IPS DF 6.9 (cell line): Measurements from ENCODE around the gene ZFPM1.

Experiments
- DNase-seq: peaks from one replicate; pipeline ENCODE4 v3.0.0-alpha.2; 2013; ENCODE audit warnings: low read depth, low spot score
- H3K27ac ChIP-seq: one replicate; pipeline ENCODE4 v1.5.1; 2013; ENCODE audit warnings: low read length, control low read depth
- H3K27me3 ChIP-seq: 2 replicates; pipeline ENCODE4 v1.6.1; 2013; ENCODE audit warnings: mild to moderate bottlenecking, low read length; ENCODE audit not compliant: control insufficient read depth, insufficient read depth
- H3K36me3 ChIP-seq: 2 replicates; pipeline ENCODE4 v1.6.1; 2013; ENCODE audit warnings: low read length; ENCODE audit not compliant: control insufficient read depth, insufficient read depth
- H3K4me1 ChIP-seq: 2 replicates; pipeline ENCODE4 v1.6.1; 2013; ENCODE audit warnings: low read length; ENCODE audit not compliant: control insufficient read depth, insufficient read depth
- H3K4me3 ChIP-seq: 2 replicates; pipeline ENCODE4 v1.5.1; 2013; ENCODE audit warnings: mild to moderate bottlenecking, low read length
- H3K9me3 ChIP-seq: 2 replicates; pipeline ENCODE4 v1.6.1; 2013; ENCODE audit warnings: low read length, inconsistent platforms; ENCODE audit not compliant: control insufficient read depth, insufficient read depth
- WGBS: extraction: QIAGEN DNeasy Blood & Tissue Kit; methylation state at CpG from one replicate; pipeline ENCODE4 v1.1.7; 2013; ENCODE audit warnings: mixed read lengths, missing lambda C conversion rate; ENCODE audit not compliant: insufficient read length, insufficient coverage; 5-methylcytosine and 5-hydroxymethylcytosine counted together

The ZFPM1 gene

GRCh38 chr16:88491560-88492310 is 38.7 kb downstream of the ZFPM1 start:
- H3K27me3 ChIP-seq: no peaks in the 10 kb centered on the region
- no peaks in the 10 kb centered on the region for H3K36me3 ChIP-seq
- no peak overlapping the region for H3K27ac ChIP-seq
- H3K4me3 ChIP-seq: no peak overlapping the region
- DNase-seq: no peak
- H3K9me3 ChIP-seq: no peaks in the 10 kb centered on the region
- no peaks in the 10 kb centered on the region for H3K4me1 ChIP-seq
- no CpG with 5 or more reads among the region's 28 CpGs for WGBS

- no peaks in the 10 kb centered on the region for H3K27me3 ChIP-seq
- no peak overlapping the region for H3K27ac ChIP-seq
- DNase-seq: no peak
- no peaks in the 10 kb centered on the region; the same call in 1 of the 2 replicates for H3K36me3 ChIP-seq
- no peak overlapping the region for H3K4me3 ChIP-seq
- no peaks in the 10 kb centered on the region for H3K9me3 ChIP-seq
- H3K4me1 ChIP-seq: no peaks in the 10 kb centered on the region
- no CpG with 5 or more reads among the region's 24 CpGs for WGBS
Measured at GRCh38 chr16:88493879-88494278, 40.8 kb downstream of the ZFPM1 start.

- WGBS: no CpG with 5 or more reads among the region's 43 CpGs
Measured at GRCh38 chr16:88494335-88495154, 41.5 kb downstream of the ZFPM1 start.

GRCh38 chr16:88495268-88495772 is 42.2 kb downstream of the ZFPM1 start:
- no peaks in the 10 kb centered on the region for H3K27me3 ChIP-seq
- no peak for DNase-seq
- H3K4me3 ChIP-seq: no peak overlapping the region
- no peak overlapping the region for H3K27ac ChIP-seq
- H3K9me3 ChIP-seq: no peaks in the 10 kb centered on the region
- H3K36me3 ChIP-seq: no peaks in the 10 kb centered on the region; the same call in 1 of the 2 replicates
- H3K4me1 ChIP-seq: no peaks in the 10 kb centered on the region; the same call in 1 of the 2 replicates
- no CpG with 5 or more reads among the region's 15 CpGs for WGBS

More at GRCh38 chr16:88494335-88495154, 41.5 kb downstream of the ZFPM1 start:
- Histone ChIP-seq H3K27ac (no peak overlapping the region), H3K9me3 (no peaks in the 10 kb centered on the region), H3K4me1 (no peaks in the 10 kb centered on the region), H3K27me3 (no peaks in the 10 kb centered on the region), H3K36me3 (no peaks in the 10 kb centered on the region; the same call in 1 of the 2 replicates), H3K4me3 (no peak overlapping the region)
- DNase-seq: no peak

- Histone ChIP-seq H3K27me3 (no peaks in the 10 kb centered on the region), H3K4me1 (no peaks in the 10 kb centered on the region; the same call in 1 of the 2 replicates), H3K9me3 (no peaks in the 10 kb centered on the region), H3K4me3 (no peak overlapping the region), H3K27ac (no peak overlapping the region), H3K36me3 (no peaks in the 10 kb centered on the region; the same call in 1 of the 2 replicates)
- no peak for DNase-seq
- no CpG with 5 or more reads among the region's 46 CpGs for WGBS
Measured at GRCh38 chr16:88497561-88498462, 44.7 kb downstream of the ZFPM1 start.

- H3K36me3 ChIP-seq: no peaks in the 10 kb centered on the region; the same call in 1 of the 2 replicates
- H3K27ac ChIP-seq: no peak overlapping the region
- no peak for DNase-seq
- no peaks in the 10 kb centered on the region for H3K27me3 ChIP-seq
- no peaks in the 10 kb centered on the region; the same call in 1 of the 2 replicates for H3K4me1 ChIP-seq
- H3K4me3 ChIP-seq: no peak overlapping the region
- no peaks in the 10 kb centered on the region for H3K9me3 ChIP-seq
- no CpG with 5 or more reads among the region's 27 CpGs for WGBS
Measured at GRCh38 chr16:88498576-88499208, 45.6 kb downstream of the ZFPM1 start.

- Histone ChIP-seq H3K4me3 (no peak overlapping the region), H3K36me3 (no peaks in the 10 kb centered on the region; the same call in 1 of the 2 replicates), H3K27ac (no peak overlapping the region), H3K27me3 (no peaks in the 10 kb centered on the region), H3K9me3 (no peaks in the 10 kb centered on the region), H3K4me1 (no peaks in the 10 kb centered on the region; the same call in 1 of the 2 replicates)
- WGBS: no CpG with 5 or more reads among the region's 19 CpGs
- DNase-seq: no peak
Measured at GRCh38 chr16:88499292-88499691, 46.2 kb downstream of the ZFPM1 start.

- no peaks in the 10 kb centered on the region; the same call in 1 of the 2 replicates for H3K36me3 ChIP-seq
- no CpG with 5 or more reads among the region's 23 CpGs for WGBS
Measured at GRCh38 chr16:88499836-88500251, 46.8 kb downstream of the ZFPM1 start.

GRCh38 chr16:88500255-88500661 is 47.2 kb downstream of the ZFPM1 start:
- no CpG with 5 or more reads among the region's 17 CpGs for whole genome bisulfite sequencing
- Histone ChIP-seq H3K4me3 (no peak overlapping the region; the same call in 1 of the 2 replicates), H3K27me3 (no peaks in the 10 kb centered on the region), H3K9me3 (no peaks in the 10 kb centered on the region), H3K27ac (no peak overlapping the region), H3K4me1 (no peaks in the 10 kb centered on the region; the same call in 1 of the 2 replicates), H3K36me3 (no peaks in the 10 kb centered on the region; the same call in 1 of the 2 replicates)
- no peak for DNase-seq

More at GRCh38 chr16:88499836-88500251, 46.8 kb downstream of the ZFPM1 start:
- Histone ChIP-seq H3K27me3 (no peaks in the 10 kb centered on the region), H3K9me3 (no peaks in the 10 kb centered on the region), H3K4me3 (no peak overlapping the region), H3K27ac (no peak overlapping the region), H3K4me1 (no peaks in the 10 kb centered on the region; the same call in 1 of the 2 replicates)
- no peak for DNase-seq
